ENCODE data around the gene UBE2K. TPM values are rescaled to one million over a fixed set of nuclear protein-coding genes. Genes with fewer than 3 reads are reported as not detected.
"Not testable (repeated sequence)": the region's sequence is repeated elsewhere in the genome, so short reads cannot be mapped to it uniquely, and the experiment has no call there.

Gene UBE2K
- total RNA-seq, 2 donors from 2014 or later = 12.2 to 19.5 TPM

- H3K4me1 ChIP-seq = no peaks in the 10 kb centered on the region
- H3K9me3 ChIP-seq = no peaks in the 10 kb centered on the region
- H3K36me3 ChIP-seq (replicated peaks in 1 of 2; ENCODE audit: insufficient read depth in 1 of 2, low read depth in 2 of 2) = no peaks in the 10 kb centered on the region
- no peak for ATAC-seq
- intact Hi-C loops (cut with DNase I) = no loop called here
- H3K27ac ChIP-seq = no peak overlapping the region
- H3K4me3 ChIP-seq = no peak overlapping the region
- no peak for DNase-seq
- H3K27me3 ChIP-seq = no peaks in the 10 kb centered on the region
- no peak for TF ChIP-seq POLR2A (IDR thresholded peaks at IDR 0.05)
- TF ChIP-seq CTCF (IDR thresholded peaks at IDR 0.05) = no peak
- WGBS, 2 donors = 78 to 81% methylated on average over 2 of the region's 2 CpGs
These were observed 29.0 kb upstream of the UBE2K start for GRCh38 chr4:39668887-39669286.

GRCh38 chr4:39670296-39670695 lies 27.6 kb upstream of the UBE2K start:
- H3K9me3 ChIP-seq; intact Hi-C loops (cut with DNase I); H3K4me1 ChIP-seq; H3K27me3 ChIP-seq; H3K27ac ChIP-seq; H3K4me3 ChIP-seq; H3K36me3 ChIP-seq (replicated peaks in 1 of 2; ENCODE audit: insufficient read depth in 1 of 2, low read depth in 2 of 2); DNase-seq; ATAC-seq: not testable (repeated sequence)
- WGBS, 2 donors = 81 to 100% methylated on average over 1 of the region's 1 CpG

GRCh38 chr4:39675681-39676080 lies 22.3 kb upstream of the UBE2K start:
- H3K36me3 ChIP-seq (replicated peaks in 1 of 2; ENCODE audit: insufficient read depth in 1 of 2, low read depth in 2 of 2); DNase-seq; H3K4me3 ChIP-seq; H3K9me3 ChIP-seq; H3K27ac ChIP-seq; intact Hi-C loops (cut with DNase I); H3K27me3 ChIP-seq; H3K4me1 ChIP-seq; ATAC-seq: not testable (repeated sequence)
- 92 to 97% methylated on average over 10 of the region's 10 CpGs for WGBS, 2 donors

GRCh38 chr4:39681003-39681402 lies 16.9 kb upstream of the UBE2K start:
- H3K4me1 ChIP-seq; DNase-seq; H3K4me3 ChIP-seq; H3K27me3 ChIP-seq; H3K27ac ChIP-seq; H3K9me3 ChIP-seq; intact Hi-C loops (cut with DNase I); H3K36me3 ChIP-seq (replicated peaks in 1 of 2; ENCODE audit: insufficient read depth in 1 of 2, low read depth in 2 of 2); ATAC-seq: not testable (repeated sequence)
- WGBS, 2 donors = 68 to 71% methylated on average over 2 of the region's 2 CpGs

- WGBS, 2 donors = 72% methylated on average over 2 of the region's 2 CpGs
- H3K27me3 ChIP-seq = no peaks in the 10 kb centered on the region
- H3K9me3 ChIP-seq = no peaks in the 10 kb centered on the region
- no peak overlapping the region for H3K27ac ChIP-seq
- H3K4me3 ChIP-seq = no peak overlapping the region
- intact Hi-C loops (cut with DNase I) = no loop called here
- TF ChIP-seq CTCF (IDR thresholded peaks at IDR 0.05) = no peak
- no peak for TF ChIP-seq POLR2A (IDR thresholded peaks at IDR 0.05)
- H3K36me3 ChIP-seq (replicated peaks in 1 of 2; ENCODE audit: insufficient read depth in 1 of 2, low read depth in 2 of 2) = no peaks in the 10 kb centered on the region
- H3K4me1 ChIP-seq = no peaks in the 10 kb centered on the region
- ATAC-seq = no peak
- DNase-seq = peak in 1 of 4 donors; percentile 6
These were observed 15.8 kb upstream of the UBE2K start for GRCh38 chr4:39682138-39682537.

- H3K4me3 ChIP-seq = no peak overlapping the region
- ATAC-seq (no peak), DNase-seq (no peak)
- H3K27ac ChIP-seq = no peak overlapping the region
- H3K9me3 ChIP-seq = no peaks in the 10 kb centered on the region
- TF ChIP-seq CTCF (IDR thresholded peaks at IDR 0.05) (no peak), POLR2A (IDR thresholded peaks at IDR 0.05) (no peak)
- H3K27me3 ChIP-seq = no peaks in the 10 kb centered on the region
- 0 to 44% methylated on average over 1 of the region's 1 CpG for WGBS, 2 donors
- H3K36me3 ChIP-seq (replicated peaks in 1 of 2; ENCODE audit: insufficient read depth in 1 of 2, low read depth in 2 of 2) = no peaks in the 10 kb centered on the region
- intact Hi-C loops (cut with DNase I) = no loop called here
- no peaks in the 10 kb centered on the region for H3K4me1 ChIP-seq
These were observed 11.9 kb upstream of the UBE2K start for GRCh38 chr4:39685990-39686389.

Measured in body of pancreas (tissue), 4 donors.